ENCODE data around the gene PIGU.
A peak's percentile ranks its signal among the peaks of the same experiment; 100 is the strongest.

The PIGU gene

GRCh38 chr20:34703424-34704176 is 26.7 kb upstream of the PIGU start:
- Histone ChIP-seq H3K36me3 (no peaks in the 10 kb centered on the region), H3K27me3 (ENCODE audit: insufficient read depth, low read depth, severe bottlenecking) (no peaks in the 10 kb centered on the region), H3K4me3 (ENCODE audit: low read depth, low read length) (peak overlapping the region; percentile 91), H3K9me3 (ENCODE audit: severe bottlenecking) (no peaks in the 10 kb centered on the region), H3K27ac (peak overlapping the region; percentile 95)
- no peak for DNase-seq
- TF ChIP-seq, protein P1, sequence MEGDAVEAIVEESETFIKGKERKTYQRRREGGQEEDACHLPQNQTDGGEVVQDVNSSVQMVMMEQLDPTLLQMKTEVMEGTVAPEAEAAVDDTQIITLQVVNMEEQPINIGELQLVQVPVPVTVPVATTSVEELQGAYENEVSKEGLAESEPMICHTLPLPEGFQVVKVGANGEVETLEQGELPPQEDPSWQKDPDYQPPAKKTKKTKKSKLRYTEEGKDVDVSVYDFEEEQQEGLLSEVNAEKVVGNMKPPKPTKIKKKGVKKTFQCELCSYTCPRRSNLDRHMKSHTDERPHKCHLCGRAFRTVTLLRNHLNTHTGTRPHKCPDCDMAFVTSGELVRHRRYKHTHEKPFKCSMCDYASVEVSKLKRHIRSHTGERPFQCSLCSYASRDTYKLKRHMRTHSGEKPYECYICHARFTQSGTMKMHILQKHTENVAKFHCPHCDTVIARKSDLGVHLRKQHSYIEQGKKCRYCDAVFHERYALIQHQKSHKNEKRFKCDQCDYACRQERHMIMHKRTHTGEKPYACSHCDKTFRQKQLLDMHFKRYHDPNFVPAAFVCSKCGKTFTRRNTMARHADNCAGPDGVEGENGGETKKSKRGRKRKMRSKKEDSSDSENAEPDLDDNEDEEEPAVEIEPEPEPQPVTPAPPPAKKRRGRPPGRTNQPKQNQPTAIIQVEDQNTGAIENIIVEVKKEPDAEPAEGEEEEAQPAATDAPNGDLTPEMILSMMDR (IDR thresholded peaks at IDR 0.05; ENCODE audit: low read depth, low read length): no peak

DNA sequence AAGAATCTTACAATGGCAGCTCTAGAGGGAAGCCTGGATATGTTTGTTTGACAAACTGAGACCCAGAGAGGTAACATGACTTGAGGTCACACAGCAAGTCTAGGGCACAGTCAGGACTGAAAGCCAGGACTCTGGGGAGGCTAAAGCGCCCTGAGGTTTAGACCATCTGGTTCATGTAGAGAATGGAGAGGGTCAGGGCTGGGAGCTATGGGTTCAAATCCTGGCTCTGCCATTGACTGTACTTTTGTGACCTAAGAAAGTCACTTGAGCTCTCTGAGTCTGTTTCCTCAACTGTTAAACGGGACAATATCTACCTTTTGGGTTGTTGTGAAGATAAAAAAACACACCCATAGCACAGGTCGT is 26.1 kb upstream of the PIGU start:
- Histone ChIP-seq H3K27ac (no peak overlapping the region), H3K9me3 (ENCODE audit: severe bottlenecking) (no peaks in the 10 kb centered on the region), H3K36me3 (no peaks in the 10 kb centered on the region), H3K4me3 (ENCODE audit: low read depth, low read length) (peak overlapping the region; percentile 91; the same call in 1 of the 2 replicates), H3K27me3 (ENCODE audit: insufficient read depth, low read depth, severe bottlenecking) (no peaks in the 10 kb centered on the region)
- TF ChIP-seq, protein P1 (IDR thresholded peaks at IDR 0.05; ENCODE audit: low read depth, low read length): no peak
- no peak for DNase-seq

GRCh38 chr20:34701405-34702085 is 24.7 kb upstream of the PIGU start:
- Histone ChIP-seq H3K4me3 (ENCODE audit: low read depth, low read length) (no peak overlapping the region), H3K27ac (no peak overlapping the region), H3K36me3 (no peaks in the 10 kb centered on the region), H3K9me3 (ENCODE audit: severe bottlenecking) (no peaks in the 10 kb centered on the region), H3K27me3 (ENCODE audit: insufficient read depth, low read depth, severe bottlenecking) (no peaks in the 10 kb centered on the region)
- TF ChIP-seq, protein P1 (IDR thresholded peaks at IDR 0.05; ENCODE audit: low read depth, low read length): no peak
- DNase-seq: no peak

GRCh38 chr20:34693414-34693813 is 16.5 kb upstream of the PIGU start:
- no peaks in the 10 kb centered on the region for H3K9me3 ChIP-seq (ENCODE audit: severe bottlenecking)
- H3K36me3 ChIP-seq: no peaks in the 10 kb centered on the region
- no peak overlapping the region for H3K27ac ChIP-seq
- no peak overlapping the region for H3K4me3 ChIP-seq (ENCODE audit: low read depth, low read length)
- no peaks in the 10 kb centered on the region for H3K27me3 ChIP-seq (ENCODE audit: insufficient read depth, low read depth, severe bottlenecking)
- TF ChIP-seq, protein P1 (IDR thresholded peaks at IDR 0.05; ENCODE audit: low read depth, low read length): no peak
- no peak for DNase-seq

- no peak for DNase-seq
- H3K4me3 ChIP-seq (ENCODE audit: low read depth, low read length): no peak overlapping the region
- no peaks in the 10 kb centered on the region for H3K9me3 ChIP-seq (ENCODE audit: severe bottlenecking)
- no peaks in the 10 kb centered on the region for H3K36me3 ChIP-seq
- no peaks in the 10 kb centered on the region for H3K27me3 ChIP-seq (ENCODE audit: insufficient read depth, low read depth, severe bottlenecking)
- TF ChIP-seq, protein P1 (IDR thresholded peaks at IDR 0.05; ENCODE audit: low read depth, low read length): no peak
- no peak overlapping the region for H3K27ac ChIP-seq
These were observed 14.9 kb upstream of the PIGU start for GRCh38 chr20:34691838-34692237.
